Suppressor macrophage (primary cell): ENCODE measurements around the gene PIP.
A peak's percentile ranks its signal among the peaks of the same experiment; 100 is the strongest.
"Not testable (repeated sequence)": the region's sequence is repeated elsewhere in the genome, so short reads cannot be mapped to it uniquely, and the experiment has no call there.

Source experiments
- DNase-seq, 4 experiments: peaks; one replicate each; pipeline ENCODE4 v3.0.0-alpha.2; 2020 to 2022

PIP gene

DNA sequence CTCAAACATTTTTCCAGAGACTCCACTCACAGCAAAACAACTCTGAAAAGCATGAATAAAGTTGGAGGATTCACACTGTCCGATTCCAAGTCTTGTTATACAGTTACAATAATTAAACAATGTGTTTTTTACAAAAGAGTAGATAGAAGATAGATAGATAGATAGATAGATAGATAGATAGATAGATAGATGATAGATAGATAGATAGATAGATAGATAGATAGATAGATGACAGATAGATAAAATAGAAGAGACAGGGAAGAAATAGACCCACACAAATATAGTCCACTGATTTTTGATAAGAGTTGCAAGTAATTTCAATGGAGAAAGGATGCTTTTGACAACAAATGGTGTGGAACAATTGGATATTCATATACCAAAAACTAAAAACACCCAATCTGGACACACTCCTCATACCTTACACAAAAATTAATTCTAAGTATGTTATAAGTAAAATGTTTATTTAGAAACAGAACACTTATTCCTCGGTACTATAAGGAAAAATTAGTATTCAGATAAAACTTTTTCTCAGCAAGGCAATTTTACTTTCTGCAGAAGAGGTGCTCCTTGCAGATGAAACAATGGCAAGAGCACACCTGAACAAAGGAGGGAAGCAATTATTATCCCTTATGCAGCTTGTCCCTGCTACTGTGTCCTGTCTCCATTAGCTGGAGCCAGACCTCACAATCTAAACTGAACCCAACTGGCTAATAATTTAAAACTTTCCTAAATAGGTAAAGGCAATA, 45.7 kb downstream of the PIP start:
- DNase-seq = peak in 2 of 4 experiments; percentile 20

DNA sequence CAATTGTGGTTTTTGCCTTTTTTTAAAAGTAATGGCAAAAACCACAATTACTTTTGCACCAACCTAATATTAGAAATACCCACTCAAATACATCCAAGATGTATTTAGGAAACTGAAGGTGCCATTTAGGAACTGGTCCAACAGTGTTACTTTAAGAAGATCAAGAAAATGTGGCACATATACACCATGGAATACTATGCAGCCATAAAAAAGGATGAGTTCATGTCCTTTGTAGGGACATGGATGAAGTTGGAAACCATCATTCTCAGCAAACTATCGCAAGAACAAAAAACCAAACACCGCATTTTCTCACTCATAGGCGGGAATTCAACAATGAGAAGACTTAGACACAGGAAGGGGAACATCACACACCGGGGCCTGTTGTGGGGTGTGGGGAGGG, 48.9 kb downstream of the PIP start:
- DNase-seq = not testable (repeated sequence)

DNA sequence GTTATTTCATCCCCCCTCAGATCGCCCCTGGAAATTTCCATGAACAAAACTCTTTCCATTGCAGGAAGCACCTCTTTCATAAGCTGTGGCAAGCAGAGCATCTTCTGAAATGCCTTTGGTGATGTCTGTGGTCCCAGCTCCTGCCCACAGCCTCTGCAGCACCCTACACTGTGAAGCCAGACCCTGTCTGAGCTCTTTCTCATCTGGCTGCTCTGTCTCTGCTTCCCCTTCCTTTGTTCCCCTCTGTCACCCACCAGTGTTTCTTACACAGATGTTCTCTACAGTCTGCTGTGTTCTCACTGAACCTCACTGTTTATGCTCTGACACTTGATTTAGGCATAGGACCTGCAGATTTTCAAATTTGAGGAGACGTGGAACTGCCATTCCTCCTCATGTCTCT, 49.5 kb downstream of the PIP start:
- DNase-seq = no peak

DNA sequence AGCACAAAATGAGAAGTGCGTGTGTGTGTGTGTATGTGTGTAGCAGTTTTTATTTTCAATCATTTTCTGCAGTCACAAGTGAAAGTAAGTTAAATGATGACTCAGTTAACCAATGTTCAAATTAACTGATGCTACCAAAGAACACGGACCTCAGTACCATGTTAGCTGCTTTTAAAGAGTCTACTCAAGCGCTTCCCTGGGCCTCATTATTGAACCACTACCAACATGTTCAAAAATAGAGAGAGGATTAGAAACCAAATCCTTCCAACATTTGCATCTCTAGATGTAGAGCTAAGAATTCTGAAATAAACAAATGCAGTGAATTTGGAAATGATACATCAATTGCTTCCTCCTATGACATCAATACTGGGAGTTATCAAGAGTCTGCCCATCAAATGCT, 51.1 kb downstream of the PIP start, which contains the start of gene TAS2R39:
Gene TAS2R39 (plus strand): TSS at position 396 of the 400 bp plus-strand sequence. CDS start 0 bp downstream, at position 396.
- DNase-seq = no peak

DNA sequence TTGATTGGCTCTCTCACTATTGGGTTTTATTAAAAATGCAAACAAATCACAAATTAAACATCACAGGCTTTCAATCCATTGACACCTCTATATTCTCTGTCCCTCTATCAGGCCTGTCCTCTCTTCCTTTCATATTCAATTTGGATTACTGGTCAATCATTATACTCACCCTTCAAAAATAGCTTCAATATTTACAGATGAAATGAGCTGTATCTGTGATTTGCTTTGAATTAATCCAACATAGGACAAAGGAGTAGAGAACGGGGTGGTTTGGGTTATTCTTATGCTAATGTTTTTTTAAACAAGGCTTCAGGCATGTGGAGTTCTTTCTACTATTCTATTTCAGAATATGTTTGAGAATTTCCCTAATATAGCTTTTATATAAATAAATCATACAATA, 53.7 kb downstream of the PIP start:
- no peak for DNase-seq

DNA sequence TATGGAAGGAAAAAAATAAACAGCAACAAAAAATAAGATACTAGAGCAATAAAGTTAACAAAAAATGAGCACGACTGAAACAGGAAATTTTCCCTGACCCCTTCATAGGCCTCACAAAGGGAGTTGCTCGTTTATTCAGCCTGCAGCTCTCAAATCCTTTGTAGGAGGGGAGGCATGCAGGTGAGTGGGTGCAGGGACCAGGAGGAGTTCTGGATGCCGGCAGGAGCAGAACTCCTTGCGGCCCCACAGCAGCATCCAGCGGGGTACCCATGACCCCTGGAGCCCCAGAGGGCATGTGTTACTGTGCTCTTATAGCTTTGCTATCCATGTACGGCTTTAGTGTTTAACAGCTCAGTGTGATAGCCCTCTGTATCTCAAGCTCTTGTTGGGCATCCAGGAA, 57.1 kb downstream of the PIP start:
- DNase-seq = no peak
